K562 (cell line): Measurements from ENCODE around the gene LGR6. TPM values are rescaled to one million over a fixed set of nuclear protein-coding genes. Genes with fewer than 3 reads are reported as not detected.

Experiments used
- E2F3 ChIP-seq: fragments of 250-450 bp; sonication (Bioruptor Pico); IDR thresholded peaks from 2 replicates; pipeline ENCODE4 v1.4.0; 2020; ENCODE audit warnings: mild to moderate bottlenecking
- ELF1 ChIP-seq: fragments of 200-800 bp; sonication (Bioruptor generic); IDR thresholded peaks from 2 replicates; pipeline ENCODE4 v1.6.1; 2016; ENCODE audit warnings: missing genetic modification characterization, missing compliant biosample characterization
- EP300 ChIP-seq: IDR thresholded peaks from 2 replicates; pipeline ENCODE4 v1.6.1; 2012; ENCODE audit warnings: low read length, improper control_type of control experiment
- ETV6 ChIP-seq, 3 experiments: fragments of 150-350 bp in 1 of 3; sonication (generic) in 1 of 3; formaldehyde crosslinking in 1 of 3; IDR thresholded peaks; 2 replicates each; pipeline versions ENCODE4 v1.6.1 to v1.8.0; 2014 to 2022; ENCODE audit warnings: borderline replicate concordance in 2 of 3, low read depth in 2 of 3, antibody characterized with exemption in 1 of 3, low read length in 1 of 3, mild to moderate bottlenecking in 1 of 3, missing genetic modification reagents in 1 of 3
- HMBOX1 ChIP-seq: sonication (generic); IDR thresholded peaks from 2 replicates; pipeline ENCODE4 v1.6.1; 2016
- HSF4 ChIP-seq: fragments of 250-450 bp; sonication (Bioruptor Pico); IDR thresholded peaks from 2 replicates; pipeline ENCODE4 v2.1.2; 2022; ENCODE audit warnings: mild to moderate bottlenecking, moderate library complexity, borderline replicate concordance
- LEF1 ChIP-seq: fragments of 450-650 bp; IDR thresholded peaks from 2 replicates; pipeline ENCODE4 v1.6.1; 2016; ENCODE audit warnings: mild to moderate bottlenecking
- RNF2 ChIP-seq: sonication (generic); IDR thresholded peaks from 2 replicates; pipeline ENCODE4 v1.6.1; 2016
- SMAD4 ChIP-seq: fragments of 250-450 bp; sonication (Bioruptor Pico); conservative IDR thresholded peaks from 2 replicates; pipeline ENCODE4 v1.8.0; 2021; ENCODE audit warnings: inconsistent platforms, mild to moderate bottlenecking, moderate library complexity
- SMARCE1 ChIP-seq: fragments of 450-650 bp; IDR thresholded peaks from 2 replicates; pipeline ENCODE4 v1.7.1; 2016; ENCODE audit warnings: mild to moderate bottlenecking
- THRA ChIP-seq: fragments of 450-650 bp; IDR thresholded peaks from 2 replicates; pipeline ENCODE4 v1.6.1; 2017; ENCODE audit warnings: mild to moderate bottlenecking, moderate library complexity
- TSHZ1 ChIP-seq: fragments of 250-450 bp; sonication (Bioruptor Pico); IDR thresholded peaks from 2 replicates; pipeline ENCODE4 v1.4.0; 2020; ENCODE audit warnings: mild to moderate bottlenecking, moderate library complexity
- ZBTB11 ChIP-seq, 3 experiments: fragments of 200-800 bp in 1 of 3; fragments of 250-450 bp in 1 of 3; fragments of 450-650 bp in 1 of 3; sonication (Bioruptor Pico) in 1 of 3; sonication (Bioruptor generic) in 1 of 3; formaldehyde crosslinking in 1 of 3; IDR thresholded peaks; 2 replicates each; pipeline versions ENCODE4 v1.6.1 to v1.8.0; 2016 to 2022; ENCODE audit warnings: mild to moderate bottlenecking in 2 of 3, missing genetic modification characterization in 2 of 3, missing compliant biosample characterization in 1 of 3, moderate library complexity in 1 of 3
- ZBTB7A ChIP-seq: IDR thresholded peaks from 2 replicates; pipeline ENCODE4 v1.6.1; 2011; ENCODE audit warnings: low read depth, mild to moderate bottlenecking, low read length, moderate library complexity, borderline replicate concordance; ENCODE audit not compliant: control insufficient read depth
- ZNF655 ChIP-seq: fragments of 250-450 bp; sonication (Bioruptor Pico); IDR thresholded peaks from 2 replicates; pipeline ENCODE4 v1.5.0; 2021
- polyA plus RNA-seq, 8 experiments: library from polyadenylated mRNA; depleted of rRNA in 4 of 8; stranded (reverse) in 5 of 8; unstranded in 3 of 8; fragments of >200 nt; fragmentation: Nextera tagmentation in 2 of 8; fragmentation: Illumina TruSeq in 1 of 8; extraction: Ambion mirVana in 2 of 8; extraction: Trizol in 1 of 8; gene quantifications; 2 replicates each; pipeline versions ENCODE4 v1.2.1 to v1.2.3, GENCODE V29; 2011 to 2014; ENCODE audit warnings: inconsistent platforms in 1 of 8, missing spikeins in 1 of 8
- total RNA-seq, 7 experiments: library from RNA; depleted of rRNA in 6 of 7; stranded (reverse); fragments of >200 nt in 6 of 7; fragmentation: Illumina TruSeq in 2 of 7; extraction: Trizol in 2 of 7; gene quantifications; 2 replicates each; pipeline versions ENCODE4 v1.2.1 to v1.2.3, GENCODE V29; 2011 to 2021; ENCODE audit warnings: low replicate concordance in 1 of 7

LGR6 gene
- total and polyA plus RNA-seq, 9 of the 15 experiments (the other 6 are each of a cell fraction or from before 2014, with no cell fraction given), result 0.01 to 0.54 (median 0.17) TPM; not detected in 1

- TF ChIP-seq ZBTB11 (CRISPR knock-in tag; IDR thresholded peaks at IDR 0.05) (0 out of 6 replicates have a peak, but pooled peaks of 1 of the 3 experiments have one; percentile 23), ZBTB7A (peak; percentile 74), SMAD4 (CRISPR knock-in tag) (0 out of 2 replicates have a peak, but pooled peaks have one; percentile 10), LEF1 (peak; percentile 71), ELF1 (tag) (0 out of 2 replicates have a peak, but pooled peaks have one; percentile 53), HSF4 (CRISPR knock-in tag) (no peak), EP300 (peak; percentile 51), THRA (no peak), RNF2 (peak; percentile 90; the same call in 1 of the 2 replicates), TSHZ1 (CRISPR knock-in tag) (peak; percentile 43; the same call in 1 of the 2 replicates), ZNF655 (CRISPR knock-in tag) (0 out of 2 replicates have a peak, but pooled peaks have one; percentile 68), SMARCE1 (0 out of 2 replicates have a peak, but pooled peaks have one; percentile 23), HMBOX1 (no peak), E2F3 (CRISPR knock-in tag) (no peak), ETV6 (IDR thresholded peaks at IDR 0.05; ENCODE audit: borderline replicate concordance in 1 of 2, low read depth in 2 of 2, low read length in 1 of 2) (peak; percentile 61 to 79; a peak in 2 of 4 replicates), ETV6 (CRISPR knock-in tag; IDR thresholded peaks at IDR 0.05; ENCODE audit: borderline replicate concordance) (no peak)
Measured at GRCh38 chr1:202162047-202162417, 31.6 kb upstream of the LGR6 start (continued).
